NCI-H1417 (cell line): ENCODE data around the gene DTNBP1.

Experiments
- DNase-seq, 3 experiments: peaks; one replicate each; lab custom pipeline; 2025; lab: John Stamatoyannopoulos, UW

Gene DTNBP1

GRCh38 chr6:15531973-15532372 is 130.9 kb downstream of the DTNBP1 start:
- DNase-seq, result no peak

GRCh38 chr6:15530411-15530810 is 132.4 kb downstream of the DTNBP1 start:
- DNase-seq, result no peak

GRCh38 chr6:15528870-15529269 is 134.0 kb downstream of the DTNBP1 start:
- DNase-seq, result no peak

- no peak for DNase-seq
Observed at GRCh38 chr6:15527838-15528617, 134.8 kb downstream of the DTNBP1 start.

GRCh38 chr6:15526212-15526701 is 136.6 kb downstream of the DTNBP1 start:
- DNase-seq, result no peak

- no peak for DNase-seq
Observed at GRCh38 chr6:15524861-15525401, 137.9 kb downstream of the DTNBP1 start.

- no peak for DNase-seq
Observed at GRCh38 chr6:15523679-15524630, 138.9 kb downstream of the DTNBP1 start.

- no peak for DNase-seq
Observed at GRCh38 chr6:15522856-15523529, 139.8 kb downstream of the DTNBP1 start.

- DNase-seq, result no peak
Observed at GRCh38 chr6:15522427-15522826, 140.4 kb downstream of the DTNBP1 start.

- DNase-seq, result no peak
Observed at GRCh38 chr6:15522026-15522425, 140.8 kb downstream of the DTNBP1 start.

GRCh38 chr6:15521582-15521981 is 141.2 kb downstream of the DTNBP1 start:
- DNase-seq, result no peak

- DNase-seq, result no peak
Observed at GRCh38 chr6:15520626-15521203, 142.1 kb downstream of the DTNBP1 start.

- DNase-seq, result peak in 1 of 3 experiments; percentile 44
Observed at GRCh38 chr6:15519681-15520080, 143.1 kb downstream of the DTNBP1 start.

GRCh38 chr6:15518878-15519277 is 143.9 kb downstream of the DTNBP1 start:
- DNase-seq, result peak in 1 of 3 experiments; percentile 94

- no peak for DNase-seq
Observed at GRCh38 chr6:15518057-15518456, 144.8 kb downstream of the DTNBP1 start.

- DNase-seq, result no peak
Observed at GRCh38 chr6:15517600-15517999, 145.2 kb downstream of the DTNBP1 start.

GRCh38 chr6:15516923-15517560 is 145.8 kb downstream of the DTNBP1 start:
- no peak for DNase-seq

- DNase-seq, result no peak
Observed at GRCh38 chr6:15516378-15516777, 146.4 kb downstream of the DTNBP1 start.

- DNase-seq, result no peak
Observed at GRCh38 chr6:15515660-15516375, 147.0 kb downstream of the DTNBP1 start.

GRCh38 chr6:15515226-15515625 is 147.6 kb downstream of the DTNBP1 start:
- no peak for DNase-seq
